GM10847 (cell line): ENCODE results near the gene TNRC6C.

Source experiments
- POLR2A ChIP-seq: IDR thresholded peaks from 2 replicates; pipeline ENCODE4 v1.6.1; 2011; ENCODE audit not compliant: insufficient read length; ENCODE audit errors: extremely low read depth

Gene TNRC6C

GRCh38 chr17:78101112-78101511, 142.6 kb downstream of the TNRC6C start:
- no peak for TF ChIP-seq POLR2A

- TF ChIP-seq POLR2A, result no peak
These were observed 143.0 kb downstream of the TNRC6C start for GRCh38 chr17:78101542-78101941.

- no peak for TF ChIP-seq POLR2A
These were observed 144.8 kb downstream of the TNRC6C start for GRCh38 chr17:78103311-78103710.

GRCh38 chr17:78104540-78104941, 146.0 kb downstream of the TNRC6C start:
- no peak for TF ChIP-seq POLR2A

- TF ChIP-seq POLR2A, result no peak
These were observed 146.6 kb downstream of the TNRC6C start for GRCh38 chr17:78105101-78105500.

GRCh38 chr17:78105551-78105950, 147.0 kb downstream of the TNRC6C start:
- TF ChIP-seq POLR2A, result no peak

- TF ChIP-seq POLR2A, result no peak
These were observed 147.7 kb downstream of the TNRC6C start for GRCh38 chr17:78106211-78106610.

GRCh38 chr17:78107457-78107856, 149.0 kb downstream of the TNRC6C start:
- no peak for TF ChIP-seq POLR2A

GRCh38 chr17:78107976-78108725, 149.6 kb downstream of the TNRC6C start:
- TF ChIP-seq POLR2A, result no peak

- no peak for TF ChIP-seq POLR2A
These were observed 150.4 kb downstream of the TNRC6C start for GRCh38 chr17:78108726-78109488.

- no peak for TF ChIP-seq POLR2A
These were observed 150.9 kb downstream of the TNRC6C start for GRCh38 chr17:78109489-78109761.

- TF ChIP-seq POLR2A, result no peak
These were observed 152.0 kb downstream of the TNRC6C start for GRCh38 chr17:78110363-78111015.

GRCh38 chr17:78111016-78111726, 152.7 kb downstream of the TNRC6C start:
- no peak for TF ChIP-seq POLR2A

GRCh38 chr17:78111727-78112517, 153.4 kb downstream of the TNRC6C start:
- TF ChIP-seq POLR2A, result no peak
